Fibroblast of skin of left biceps (primary cell): ENCODE data around the gene MRPL41.
"Not testable (repeated sequence)": the region's sequence is repeated elsewhere in the genome, so short reads cannot be mapped to it uniquely, and the experiment has no call there.

Experiments
- DNase-seq, 2 experiments: peaks; one replicate each; pipeline ENCODE4 v3.0.0-alpha.2; 2013; ENCODE audit warnings: low read depth in 2 of 2

The MRPL41 gene

DNA sequence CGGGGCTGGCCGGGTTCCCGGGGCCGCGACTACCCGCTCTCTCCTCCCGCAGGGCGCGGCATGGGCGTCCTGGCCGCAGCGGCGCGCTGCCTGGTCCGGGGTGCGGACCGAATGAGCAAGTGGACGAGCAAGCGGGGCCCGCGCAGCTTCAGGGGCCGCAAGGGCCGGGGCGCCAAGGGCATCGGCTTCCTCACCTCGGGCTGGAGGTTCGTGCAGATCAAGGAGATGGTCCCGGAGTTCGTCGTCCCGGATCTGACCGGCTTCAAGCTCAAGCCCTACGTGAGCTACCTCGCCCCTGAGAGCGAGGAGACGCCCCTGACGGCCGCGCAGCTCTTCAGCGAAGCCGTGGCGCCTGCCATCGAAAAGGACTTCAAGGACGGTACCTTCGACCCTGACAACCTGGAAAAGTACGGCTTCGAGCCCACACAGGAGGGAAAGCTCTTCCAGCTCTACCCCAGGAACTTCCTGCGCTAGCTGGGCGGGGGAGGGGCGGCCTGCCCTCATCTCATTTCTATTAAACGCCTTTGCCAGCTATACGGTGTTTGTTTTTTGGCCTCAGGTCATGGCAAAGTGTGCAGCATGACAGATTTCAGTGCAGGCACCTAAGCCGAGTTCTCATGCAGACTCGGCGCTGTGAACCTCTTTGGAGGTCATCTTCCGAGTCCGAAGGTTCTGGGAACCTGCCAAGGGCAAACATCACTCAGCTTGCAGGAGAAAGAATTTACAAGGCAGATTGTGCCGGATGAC, 516 bp downstream of the MRPL41 start:
- DNase-seq, result no peak

DNA sequence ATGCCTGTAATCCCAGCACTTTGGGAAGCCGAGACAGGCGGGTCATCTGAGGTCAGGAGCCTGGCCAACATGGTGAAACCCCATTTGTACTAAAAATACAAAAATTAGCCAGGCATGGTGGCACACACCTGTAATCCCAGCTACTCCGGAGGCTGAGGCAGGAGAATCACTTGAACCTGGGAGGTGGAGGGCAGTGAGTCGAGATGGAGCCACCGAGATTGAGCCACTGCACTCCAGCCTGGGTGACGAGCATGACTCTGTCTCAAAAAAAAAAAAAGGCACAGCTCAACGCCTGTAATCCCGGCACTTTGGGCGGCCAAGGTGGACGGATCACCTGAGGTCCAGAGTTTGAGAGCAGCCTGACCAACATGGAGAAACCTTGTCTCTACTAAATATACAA, 2.0 kb downstream of the MRPL41 start:
- DNase-seq, result not testable (repeated sequence)

DNA sequence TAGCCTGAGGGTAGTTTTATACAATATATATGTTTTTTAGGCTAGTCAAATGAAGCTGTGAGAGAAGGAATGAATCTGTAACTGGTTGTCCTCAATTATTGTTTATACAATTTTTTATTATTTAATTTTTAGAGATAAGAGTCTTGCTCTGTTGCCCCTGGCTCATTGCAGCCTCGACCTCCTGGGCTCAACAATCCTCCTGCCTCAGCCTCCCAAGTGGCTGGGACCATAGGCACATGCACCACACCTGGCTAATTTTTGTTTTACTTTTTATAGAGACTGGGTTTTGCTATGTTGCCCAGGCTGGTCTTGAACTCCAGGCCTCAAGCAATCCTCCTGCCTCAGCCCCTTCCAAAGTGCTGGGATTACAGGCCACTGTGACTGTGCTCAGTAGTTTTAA, 2.7 kb downstream of the MRPL41 start:
- no peak for DNase-seq

DNA sequence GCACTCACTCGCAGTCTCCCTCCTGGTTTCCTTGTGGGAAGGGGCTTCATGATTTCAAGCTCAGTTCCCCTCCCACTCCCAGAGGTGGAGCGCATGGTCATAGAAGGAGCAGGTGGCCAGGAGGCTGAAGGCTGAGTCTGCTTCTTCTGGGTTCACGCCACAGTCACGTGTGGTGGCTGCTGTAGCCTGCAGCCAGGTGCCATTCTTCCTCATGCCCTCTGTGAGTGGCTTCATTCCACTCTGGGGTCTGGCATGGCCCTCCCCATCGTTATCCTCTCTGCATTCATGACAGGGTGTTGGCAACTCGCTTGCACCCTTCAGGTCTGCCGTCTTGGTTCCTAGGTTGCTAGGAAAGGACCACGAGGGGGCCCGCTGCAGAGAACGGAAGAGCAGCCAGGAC, 3.5 kb downstream of the MRPL41 start:
- DNase-seq, result no peak

DNA sequence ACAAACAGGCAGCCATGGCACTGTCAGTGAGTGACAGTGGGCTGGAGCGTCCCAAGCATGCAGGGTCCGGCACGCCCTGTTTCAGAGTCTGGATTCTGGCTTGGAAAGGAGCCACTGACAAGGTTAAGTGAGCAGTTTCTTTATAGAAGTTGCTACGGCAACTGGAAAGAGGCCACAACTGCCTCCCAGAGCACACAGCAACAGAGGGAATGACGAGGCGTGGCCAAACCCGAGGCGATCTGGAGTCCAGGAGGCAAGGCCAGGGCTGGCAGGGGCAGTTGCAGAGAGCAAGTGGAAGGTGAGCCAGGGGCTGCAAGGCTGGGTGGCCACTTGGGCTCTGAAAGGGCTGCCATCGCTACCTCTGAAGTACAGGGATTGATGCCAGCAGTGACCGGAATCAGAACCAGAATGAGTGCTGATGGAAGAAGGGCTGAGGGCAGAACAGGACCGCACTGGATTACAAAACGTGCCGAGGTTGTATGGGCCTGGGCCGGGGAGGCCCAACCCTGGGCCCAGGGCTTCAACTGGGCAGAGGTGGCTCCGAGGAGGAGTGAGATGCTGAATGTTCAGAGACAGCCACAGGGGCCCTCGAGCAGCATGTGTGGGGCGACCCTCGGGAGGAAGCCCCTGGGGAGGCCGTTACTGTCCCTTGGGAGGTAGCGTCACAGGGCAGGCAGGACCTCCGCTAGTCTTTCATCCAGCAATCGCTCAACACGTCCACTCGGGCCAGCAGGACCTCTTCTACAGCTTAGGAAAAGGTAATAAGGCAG, 4.6 kb downstream of the MRPL41 start:
- no peak for DNase-seq

DNA sequence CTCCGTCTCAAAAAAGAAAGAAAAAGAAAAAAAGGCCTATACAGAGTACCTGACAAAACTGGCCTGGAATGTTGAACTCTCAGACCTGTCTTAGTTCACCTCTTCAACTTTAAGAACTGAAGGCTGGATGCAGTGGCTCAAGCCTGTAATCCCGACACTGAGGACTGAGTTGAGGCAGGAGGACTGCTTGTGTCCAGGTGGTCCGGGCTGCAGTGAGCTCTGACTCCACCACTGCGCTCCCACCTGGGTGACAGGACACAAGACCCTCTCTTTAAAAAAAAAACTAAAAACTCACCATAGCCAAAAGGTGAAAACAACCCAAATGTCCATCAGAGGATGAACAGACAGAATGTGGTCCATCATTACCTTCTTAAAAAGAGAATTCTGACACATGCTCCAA, 6.4 kb downstream of the MRPL41 start:
- DNase-seq, result no peak

DNA sequence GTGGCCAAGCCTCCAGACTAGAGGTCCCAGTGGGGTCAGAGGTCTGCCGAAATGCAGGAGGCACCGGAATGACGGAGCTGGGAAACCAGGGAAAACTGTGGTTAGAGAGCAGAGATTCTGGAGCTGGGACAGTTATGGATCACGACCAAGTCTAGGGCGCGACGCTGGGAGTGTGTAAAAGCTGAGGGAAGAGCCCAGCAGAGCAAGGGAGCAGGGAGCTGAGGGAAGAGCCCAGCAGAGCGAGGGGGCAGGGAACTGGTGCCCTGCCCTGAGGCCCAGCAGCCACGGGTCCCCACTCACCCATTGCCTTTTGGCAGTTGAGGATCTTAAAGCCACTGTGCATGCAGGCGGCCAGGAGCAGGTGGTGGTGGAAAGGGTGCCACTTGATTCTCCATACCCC, 12.5 kb downstream of the MRPL41 start:
- no peak for DNase-seq

DNA sequence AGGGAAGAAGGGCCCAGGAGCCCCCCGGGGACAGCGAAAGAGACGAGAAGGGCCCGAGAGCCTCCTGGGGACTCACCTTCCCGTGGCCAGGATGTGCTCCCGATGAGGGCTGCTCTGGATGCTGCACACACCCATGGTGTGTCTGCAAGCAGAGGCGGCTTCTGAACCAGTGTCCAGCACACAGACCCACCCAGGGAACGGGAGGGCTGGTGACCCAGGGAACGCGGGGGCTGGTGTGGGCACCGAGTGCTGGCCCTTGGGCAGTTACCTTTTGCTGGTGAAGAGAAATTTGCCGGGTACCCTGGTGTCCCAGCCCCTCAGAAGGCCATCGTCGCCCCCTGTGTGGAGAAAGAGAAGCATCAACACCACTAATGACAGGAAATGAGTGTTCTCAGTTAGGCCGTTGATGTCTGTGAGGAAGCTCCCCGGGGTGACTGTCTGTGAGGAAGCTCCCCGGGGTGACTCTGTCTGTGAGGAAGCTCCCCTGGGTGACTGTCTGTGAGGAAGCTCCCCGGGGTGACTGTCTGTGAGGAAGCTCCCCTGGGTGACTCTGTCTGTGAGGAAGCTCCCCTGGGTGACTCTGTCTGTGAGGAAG, 13.2 kb downstream of the MRPL41 start:
- DNase-seq, result no peak

DNA sequence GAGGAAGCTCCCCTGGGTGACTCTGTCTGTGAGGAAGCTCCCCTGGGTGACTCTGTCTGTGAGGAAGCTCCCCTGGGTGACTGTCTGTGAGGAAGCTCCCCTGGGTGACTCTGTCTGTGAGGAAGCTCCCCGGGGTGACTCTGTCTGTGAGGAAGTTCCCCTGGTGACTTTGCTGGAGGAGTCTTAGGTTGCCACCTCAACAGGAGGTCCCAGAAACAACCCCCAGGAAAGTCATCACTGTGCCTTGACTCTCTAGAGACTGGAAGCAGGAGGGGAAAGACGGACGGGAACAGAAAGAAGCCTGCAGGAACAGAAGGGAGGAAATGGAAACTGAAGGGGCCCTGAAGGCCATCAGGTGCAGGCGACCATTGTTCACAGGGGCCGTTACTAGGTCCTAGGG, 16.8 kb downstream of the MRPL41 start:
- DNase-seq, result not testable (repeated sequence)

DNA sequence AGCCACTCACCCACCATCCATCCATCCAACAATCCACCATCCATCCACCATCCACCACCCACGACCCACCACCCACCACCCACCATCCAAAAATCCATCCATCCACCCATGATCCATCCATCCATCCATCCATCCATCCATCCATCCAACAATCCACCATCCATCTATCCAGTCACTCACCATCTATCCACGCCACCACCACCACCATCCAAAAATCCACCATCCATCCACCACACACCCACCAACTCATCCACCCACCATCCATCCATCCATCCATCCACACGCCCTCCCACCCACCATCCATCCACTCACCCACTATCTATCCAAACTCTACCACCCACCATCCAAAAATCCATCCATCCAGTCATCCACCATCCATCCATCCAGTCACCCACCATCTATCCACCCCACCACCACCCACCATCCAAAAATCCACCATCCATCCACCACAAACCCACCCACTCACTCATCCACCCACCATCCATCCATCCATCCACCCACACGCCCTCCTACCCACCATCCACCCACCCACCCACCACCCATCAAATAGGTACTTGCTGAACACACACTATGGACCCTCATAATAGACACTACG, 18.0 kb downstream of the MRPL41 start:
- DNase-seq, result no peak

DNA sequence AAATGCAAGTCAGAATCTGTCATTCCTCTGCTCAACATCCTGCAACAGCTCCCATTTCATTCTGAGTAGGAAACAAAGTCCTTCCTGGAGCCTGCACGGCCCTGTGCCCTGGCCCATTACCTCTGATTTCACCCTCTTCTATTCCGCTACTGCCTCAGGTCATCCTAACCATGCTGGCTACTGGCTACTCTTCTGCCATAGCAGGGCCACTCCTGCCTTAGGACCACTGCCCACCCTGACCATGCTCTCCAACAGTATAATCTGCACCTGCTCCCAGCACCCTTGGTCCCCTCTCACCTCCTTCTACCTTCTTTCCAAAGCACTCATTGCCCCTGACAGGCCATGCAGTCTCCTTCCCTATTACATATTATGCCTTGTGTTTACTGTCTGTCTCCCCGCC, 18.9 kb downstream of the MRPL41 start:
- no peak for DNase-seq

DNA sequence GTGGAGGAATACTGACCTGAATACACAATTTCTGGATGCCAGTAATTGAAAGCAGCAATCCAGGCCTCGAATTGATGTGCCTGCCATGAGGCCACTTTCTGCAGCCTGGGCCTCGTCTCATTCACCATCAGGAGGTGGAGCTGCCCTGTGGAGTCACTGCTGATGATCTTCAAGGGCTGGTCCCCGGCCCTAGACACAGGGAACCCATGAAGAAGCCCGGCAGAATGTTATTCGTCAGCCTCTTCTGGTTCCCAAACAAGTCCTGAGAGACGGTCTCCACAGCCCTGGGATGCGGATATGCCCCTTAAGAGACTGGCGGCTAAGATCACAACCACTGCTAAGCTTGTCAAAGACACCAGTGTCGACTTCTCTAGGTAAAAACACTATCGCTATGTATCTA, 22.5 kb downstream of the MRPL41 start:
- no peak for DNase-seq

DNA sequence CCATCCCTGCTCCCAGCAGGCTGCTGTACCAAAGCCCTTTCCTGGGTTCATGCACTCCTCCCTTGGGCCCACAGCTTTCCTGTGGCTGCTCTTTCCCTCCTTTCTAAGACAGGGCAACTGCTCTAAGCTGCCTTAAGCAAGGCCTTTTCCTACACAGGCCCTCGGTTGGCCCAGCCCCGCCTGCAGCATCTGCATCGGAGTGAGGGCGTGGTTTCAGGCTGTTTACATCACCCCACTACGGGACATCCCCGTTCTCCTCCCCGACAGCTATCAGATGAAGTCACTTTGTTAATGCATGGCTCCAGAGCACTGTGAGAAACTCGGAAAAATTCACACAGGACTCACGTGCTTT, 23.7 kb downstream of the MRPL41 start:
- DNase-seq, result no peak

DNA sequence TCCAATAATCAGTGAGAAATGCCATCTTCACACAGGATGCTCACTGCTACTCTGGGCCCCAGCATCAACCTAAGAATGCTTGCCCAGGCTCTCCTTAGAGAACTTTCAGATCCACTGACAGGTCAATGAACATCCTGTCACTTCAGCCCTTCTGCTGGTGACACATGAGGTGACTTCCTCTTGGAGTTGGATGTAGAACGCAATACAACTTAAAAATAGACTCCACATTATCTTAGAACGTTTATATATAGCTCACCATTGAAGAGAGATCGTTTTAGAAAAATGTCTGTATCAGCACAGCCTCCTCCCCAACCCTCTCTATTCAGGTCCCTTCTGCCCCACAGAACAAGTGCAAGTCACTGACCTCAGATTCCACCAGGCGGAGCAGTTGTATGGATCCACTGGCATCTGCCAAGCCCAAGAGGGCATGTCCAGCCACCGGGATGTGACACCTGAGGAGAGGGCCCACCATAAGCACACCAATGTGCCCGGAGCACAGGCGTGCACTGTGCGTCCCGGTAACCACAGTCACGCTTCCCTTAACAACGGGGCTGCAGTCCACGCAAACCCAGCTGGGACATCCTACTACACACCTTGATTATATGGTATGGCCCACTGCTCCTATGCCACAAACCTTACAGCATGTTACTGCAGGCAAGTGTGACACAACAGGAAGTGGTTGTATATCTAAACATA, 24.2 kb downstream of the MRPL41 start:
- DNase-seq, result no peak

DNA sequence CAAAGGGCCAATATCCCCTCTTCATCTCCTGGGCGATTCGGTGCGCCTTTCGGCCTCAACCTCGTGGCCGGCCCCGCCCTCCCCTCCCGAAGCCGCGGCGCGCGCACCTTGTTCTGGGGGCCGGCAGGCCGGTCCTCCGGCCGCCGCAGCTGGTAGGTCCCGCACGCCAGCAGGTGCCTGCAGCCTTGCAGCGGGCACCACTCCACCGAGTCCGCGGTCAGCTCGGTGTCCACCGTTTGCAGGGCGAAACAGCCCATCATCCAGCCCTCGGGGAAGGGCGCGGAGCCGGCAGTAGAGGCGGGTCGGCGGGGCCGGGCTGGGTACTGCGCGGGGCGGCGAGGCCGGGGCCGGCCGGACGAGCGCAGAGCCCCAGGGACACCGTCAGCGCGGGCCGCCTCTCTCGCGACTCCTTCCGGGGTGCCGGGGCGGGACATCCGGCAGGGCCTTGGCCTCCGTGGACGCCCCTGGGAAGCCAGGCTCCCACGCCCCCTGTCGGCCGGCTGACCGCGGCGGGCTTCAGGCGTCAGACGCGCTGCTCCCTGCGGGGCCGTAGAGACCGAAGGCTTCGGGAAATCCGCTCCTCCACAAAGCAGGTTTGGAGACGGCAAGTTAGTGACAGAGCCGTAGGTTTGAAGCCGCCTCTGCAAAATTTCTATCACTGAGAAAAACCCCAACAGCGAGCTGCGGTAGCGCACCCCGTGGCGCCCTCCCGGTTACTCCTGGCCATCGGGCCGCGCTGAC, 27.0 kb downstream of the MRPL41 start, which contains the start of gene DPH7:
DPH7 (minus strand) TSS at position 408 of the 741 bp plus-strand sequence; CDS start at position 260, 148 bp downstream.
- DNase-seq, result peak; percentile 68

DNA sequence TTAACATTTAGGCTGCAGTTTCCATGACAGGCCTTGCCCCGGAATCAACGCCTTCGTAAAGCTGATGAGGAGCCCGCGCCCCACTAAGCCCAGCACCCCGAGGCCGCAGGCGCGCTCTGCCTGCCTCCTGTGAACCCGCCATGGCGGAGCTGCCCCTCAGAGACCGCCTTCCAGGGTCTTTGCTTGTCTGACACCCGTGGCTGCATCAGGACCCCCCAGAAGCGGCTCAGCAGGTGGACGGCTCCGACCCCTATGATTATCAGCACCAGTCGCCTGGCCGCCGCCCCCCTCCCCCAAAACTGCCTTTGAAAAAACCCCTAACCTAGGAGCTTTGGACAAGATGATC, 27.6 kb downstream of the MRPL41 start:
- no peak for DNase-seq

DNA sequence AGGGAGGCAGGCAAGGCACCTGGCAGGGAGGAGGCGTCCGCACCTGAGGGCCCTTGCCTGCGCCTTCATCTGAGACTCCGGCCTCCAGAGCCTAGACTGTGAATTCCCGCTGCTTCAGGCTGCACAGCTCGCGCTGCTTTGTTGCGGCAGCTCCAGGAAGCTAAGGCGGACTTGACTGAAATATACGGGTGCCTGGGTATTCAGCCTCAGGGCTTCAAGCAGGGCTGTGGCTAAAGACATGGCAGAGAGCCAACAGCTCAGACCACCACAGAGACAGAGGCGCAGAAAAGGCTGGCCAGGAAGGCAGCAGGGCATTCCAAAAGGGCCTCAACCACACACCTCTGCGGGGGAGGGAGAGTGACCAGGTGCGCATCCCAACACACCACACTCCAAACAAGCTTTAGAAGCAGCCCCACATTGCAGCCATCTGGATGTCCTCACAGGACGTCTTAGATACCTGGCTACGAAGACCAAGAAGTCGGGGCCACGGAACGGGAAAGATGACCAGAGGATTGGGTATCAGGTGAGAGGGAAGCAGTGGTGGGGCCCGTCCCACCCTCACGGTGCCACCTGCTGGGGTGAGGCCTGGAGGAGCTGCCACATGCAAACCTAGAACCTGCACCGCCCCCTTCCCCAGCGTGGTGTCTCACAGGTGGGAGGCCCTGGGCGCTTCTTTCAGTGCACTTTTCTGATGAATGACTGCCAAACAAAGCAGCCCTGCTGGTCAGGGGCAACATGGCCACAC, 28.7 kb downstream of the MRPL41 start:
- DNase-seq, result no peak

DNA sequence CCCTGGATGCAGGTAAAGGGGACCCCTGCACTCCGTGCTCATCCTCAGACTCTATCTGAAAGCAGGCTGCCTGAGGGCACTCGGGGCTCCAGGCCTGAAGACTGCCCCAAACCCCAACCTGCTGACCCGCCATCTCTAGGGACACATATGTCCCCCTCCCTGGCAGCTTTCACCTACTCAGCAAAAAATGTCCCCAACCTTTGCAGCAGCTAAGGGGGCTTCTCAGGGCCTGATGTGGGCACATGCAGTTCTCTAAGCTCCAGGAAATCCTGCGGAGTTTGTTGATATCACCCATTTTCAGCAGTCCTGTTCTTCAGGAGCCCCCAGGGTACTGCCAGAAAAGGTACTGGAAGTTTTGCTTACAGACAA, 29.3 kb downstream of the MRPL41 start:
- DNase-seq, result no peak

DNA sequence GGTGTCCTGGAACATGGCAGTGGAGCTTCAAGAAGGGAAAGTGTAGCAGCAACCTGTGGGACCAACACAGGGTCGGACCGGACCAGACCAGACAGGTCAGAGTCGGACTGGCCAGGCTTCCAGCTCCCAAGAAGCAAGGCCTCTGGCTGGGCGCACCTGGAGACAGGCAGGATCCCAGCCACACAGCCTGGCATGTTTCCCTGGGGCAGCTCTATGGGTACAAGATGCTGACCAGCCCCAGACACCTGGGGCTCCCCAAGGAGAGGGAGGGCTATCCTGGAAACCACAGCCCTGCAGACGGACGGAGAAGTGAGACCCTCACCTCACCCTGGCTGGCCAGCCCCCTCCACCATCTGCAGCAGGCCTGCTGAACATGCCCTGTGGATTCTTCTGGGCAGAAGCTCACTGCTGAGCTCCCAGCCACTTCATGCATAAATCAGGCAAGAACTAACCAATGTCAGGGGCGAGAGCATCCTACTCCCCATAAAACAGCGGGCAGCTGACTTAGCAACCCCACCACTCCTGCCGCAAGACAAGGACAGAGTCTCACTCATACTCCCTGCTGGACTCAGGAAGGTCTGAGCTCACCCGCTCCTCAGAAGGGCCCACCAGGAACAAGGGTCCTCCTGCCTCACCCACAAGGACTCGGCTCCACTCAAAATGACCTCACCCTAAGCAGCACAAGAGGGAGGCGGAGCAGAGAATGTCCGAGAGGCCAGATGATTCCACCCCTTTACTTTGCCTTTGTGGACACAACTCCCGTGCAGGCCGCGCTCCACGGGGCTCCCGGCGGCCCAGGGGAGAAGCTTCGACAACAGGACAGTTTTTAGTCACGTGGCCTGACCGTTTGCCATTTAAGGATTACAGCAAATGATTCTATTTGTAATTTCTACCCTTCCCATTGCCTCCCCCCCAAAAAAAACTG, 29.9 kb downstream of the MRPL41 start:
- DNase-seq, result no peak
